Activated naive CD4-positive, alpha-beta T cell treated with Interleukin-2 at 50 U/mL for 16 hours (primary cell): ENCODE data around the gene ITGA11.

Experiments
- DNase-seq: peaks from one replicate; pipeline ENCODE4 v3.0.0-alpha.2; 2020

Gene ITGA11

DNA sequence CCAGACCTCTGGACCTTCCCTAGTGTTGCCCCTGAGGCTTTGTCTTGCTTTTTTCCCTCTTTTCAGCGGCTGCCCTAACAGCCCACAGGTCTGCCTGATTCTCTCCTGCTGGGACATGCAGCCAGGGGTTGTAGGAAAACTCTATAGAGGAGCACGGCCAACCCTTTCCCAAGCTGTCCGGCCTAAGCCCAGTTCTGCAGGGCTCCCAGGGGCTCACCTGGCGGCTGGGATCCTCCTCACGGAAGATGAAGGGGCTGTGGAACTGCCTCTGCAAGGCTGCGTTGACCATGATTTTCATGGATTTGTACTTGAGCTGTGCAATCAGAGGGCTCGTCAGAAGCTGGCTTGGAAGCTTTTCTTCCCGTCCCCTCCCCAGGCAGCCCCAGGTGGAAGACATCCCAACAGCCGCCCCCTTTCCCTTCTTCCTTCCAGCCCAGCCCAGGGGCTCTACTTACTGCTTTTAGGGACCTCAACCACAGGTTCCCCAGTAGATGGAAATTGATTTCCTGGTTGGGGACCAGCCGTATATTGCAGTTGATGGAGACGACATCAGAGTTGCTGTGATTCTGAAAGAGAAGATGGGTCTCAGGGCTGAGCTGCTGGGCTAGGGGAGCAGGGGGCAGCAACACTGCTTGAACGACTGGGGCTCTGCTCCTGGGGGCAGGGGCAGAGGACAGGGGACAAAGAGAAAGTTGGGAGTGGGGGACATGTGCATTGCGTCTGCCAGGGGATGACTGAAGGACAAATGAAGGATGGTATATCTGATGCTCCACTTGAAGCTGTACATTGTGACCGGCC is 124.6 kb downstream of the ITGA11 start:
- DNase-seq, result no peak

GRCh38 chr15:68305420-68305871 is 126.5 kb downstream of the ITGA11 start:
- DNase-seq, result no peak

GRCh38 chr15:68304589-68305337 is 127.2 kb downstream of the ITGA11 start:
- no peak for DNase-seq

DNA sequence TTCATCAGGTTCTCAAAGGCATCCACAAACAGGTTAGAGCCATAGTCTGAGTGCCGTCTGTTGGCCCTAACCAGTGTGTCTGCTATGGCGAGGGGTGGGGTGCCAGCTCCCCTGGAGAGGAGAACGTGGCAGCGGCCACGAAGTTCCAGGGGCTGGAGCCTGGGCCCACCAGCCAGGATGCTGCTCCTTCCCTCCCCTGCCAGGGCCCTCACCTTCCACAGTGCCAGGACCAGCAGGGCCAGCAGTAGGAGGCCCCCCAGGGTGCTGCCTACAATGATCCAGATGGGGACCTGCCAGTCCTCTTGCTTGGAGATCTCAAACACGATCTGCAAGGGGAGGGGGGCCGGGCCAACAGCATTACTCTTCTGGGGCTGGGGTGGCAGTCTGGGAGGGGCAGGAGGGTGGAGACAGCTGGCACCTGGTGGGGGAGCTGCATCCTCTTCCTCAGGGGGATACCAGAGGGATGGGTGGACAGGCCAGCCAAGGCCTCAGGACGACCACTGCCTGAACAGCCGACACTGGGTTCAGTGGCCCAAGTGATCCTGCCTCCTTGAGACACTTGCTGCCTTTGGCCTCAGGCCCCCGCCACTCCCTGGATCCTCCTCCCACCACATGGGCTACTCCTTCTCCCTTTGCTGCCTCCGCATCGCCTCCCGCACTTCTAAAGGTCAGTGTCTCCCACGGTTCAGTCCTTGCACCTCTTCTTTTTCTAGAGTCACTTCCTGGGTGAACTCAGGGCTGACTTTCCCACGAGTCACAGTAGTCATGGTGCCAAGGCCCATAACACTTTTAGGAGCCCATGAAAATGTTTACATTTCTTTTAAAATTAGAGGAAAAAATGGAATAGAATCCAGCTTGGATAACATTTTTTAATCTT is 128.2 kb downstream of the ITGA11 start:
- no peak for DNase-seq

- no peak for DNase-seq
These were observed 128.8 kb downstream of the ITGA11 start for GRCh38 chr15:68303134-68303533.

- no peak for DNase-seq
These were observed 129.2 kb downstream of the ITGA11 start for GRCh38 chr15:68302729-68303128.

DNA sequence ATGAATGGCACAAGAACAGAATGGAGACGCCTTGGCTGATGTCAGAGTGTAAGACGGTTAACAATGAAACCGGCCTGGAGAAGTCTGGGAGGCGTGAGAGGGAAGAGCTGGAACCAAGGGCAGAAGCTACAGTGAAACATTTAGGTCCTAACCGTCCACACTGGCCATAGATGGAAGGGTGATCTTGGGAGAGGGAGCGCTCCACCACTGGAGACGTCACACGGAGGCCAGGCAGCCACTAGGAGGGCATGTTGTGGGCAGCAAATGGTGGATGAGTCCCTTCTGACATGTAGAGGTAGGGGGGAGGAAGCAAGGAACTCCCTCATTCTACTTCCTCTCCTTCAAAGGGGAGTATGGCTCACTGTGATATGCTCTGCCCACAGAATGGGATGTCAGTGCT is 130.7 kb downstream of the ITGA11 start:
- DNase-seq, result no peak

- DNase-seq, result no peak
These were observed 131.6 kb downstream of the ITGA11 start for GRCh38 chr15:68300115-68300940.

DNA sequence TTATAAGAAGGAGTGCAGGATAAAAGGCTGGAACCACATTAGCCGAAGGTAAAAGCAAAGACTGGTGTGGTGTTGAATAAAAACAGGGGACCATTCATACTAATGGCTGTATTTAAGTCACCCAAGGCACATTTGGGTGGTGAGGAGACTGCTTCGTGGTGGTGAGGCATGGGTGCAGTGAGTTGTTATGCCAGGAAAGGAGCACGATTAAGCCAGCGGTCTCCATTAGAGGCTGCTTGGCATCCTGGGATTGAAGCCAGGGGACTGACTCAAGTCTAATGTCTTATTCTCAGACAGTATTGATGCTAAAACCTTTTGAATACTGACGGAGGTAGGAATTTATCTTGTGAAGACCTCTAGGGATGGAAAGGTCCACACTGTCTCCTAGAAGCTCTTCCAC is 132.5 kb downstream of the ITGA11 start:
- no peak for DNase-seq

- DNase-seq, result no peak
These were observed 133.0 kb downstream of the ITGA11 start for GRCh38 chr15:68298882-68299381.

GRCh38 chr15:68298336-68298735 is 133.6 kb downstream of the ITGA11 start:
- no peak for DNase-seq

DNA sequence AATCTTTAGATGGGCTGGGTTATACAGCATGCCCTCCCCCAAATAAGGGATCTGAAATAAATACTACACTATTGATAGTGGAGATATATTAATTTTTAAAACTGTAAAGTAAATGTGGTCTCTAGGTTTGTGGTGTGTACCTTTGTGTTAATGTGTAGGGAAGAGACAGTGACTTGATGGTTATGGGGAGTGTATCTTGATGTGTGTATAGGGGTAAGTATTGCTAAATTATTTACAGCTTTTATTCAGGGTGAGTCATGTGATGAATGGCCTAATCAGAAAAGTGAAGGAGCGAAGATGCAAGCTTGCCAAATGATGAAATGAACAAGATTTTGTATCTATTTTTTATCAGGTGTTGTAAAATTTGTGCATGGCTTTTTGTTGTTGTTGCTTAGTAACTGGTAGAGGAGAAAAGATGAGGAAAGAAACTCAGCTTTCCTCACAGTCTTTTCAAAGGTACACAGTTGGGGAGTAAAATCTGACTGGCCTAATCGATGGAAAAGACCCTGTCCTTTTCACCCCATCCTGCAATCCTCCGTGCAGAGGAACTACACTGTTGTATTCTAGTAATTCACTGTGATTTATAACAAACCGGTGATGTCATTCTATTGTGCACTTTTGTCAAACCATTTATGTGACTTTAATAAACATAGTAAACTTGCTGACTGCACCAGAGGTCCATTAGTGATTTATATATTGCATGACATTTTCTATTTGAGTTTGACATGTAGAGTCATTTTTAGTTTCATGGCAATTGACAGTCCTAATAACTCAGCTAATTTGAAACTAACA is 136.8 kb downstream of the ITGA11 start:
- DNase-seq, result no peak

GRCh38 chr15:68292967-68293366 is 139.0 kb downstream of the ITGA11 start:
- DNase-seq, result no peak

GRCh38 chr15:68292157-68292781 is 139.7 kb downstream of the ITGA11 start:
- no peak for DNase-seq

- no peak for DNase-seq
These were observed 141.2 kb downstream of the ITGA11 start for GRCh38 chr15:68290715-68291114.

- DNase-seq, result no peak
These were observed 142.2 kb downstream of the ITGA11 start for GRCh38 chr15:68289621-68290352.

- DNase-seq, result no peak
These were observed 142.9 kb downstream of the ITGA11 start for GRCh38 chr15:68289057-68289456.

GRCh38 chr15:68286256-68286655 is 145.7 kb downstream of the ITGA11 start:
- DNase-seq, result no peak

DNA sequence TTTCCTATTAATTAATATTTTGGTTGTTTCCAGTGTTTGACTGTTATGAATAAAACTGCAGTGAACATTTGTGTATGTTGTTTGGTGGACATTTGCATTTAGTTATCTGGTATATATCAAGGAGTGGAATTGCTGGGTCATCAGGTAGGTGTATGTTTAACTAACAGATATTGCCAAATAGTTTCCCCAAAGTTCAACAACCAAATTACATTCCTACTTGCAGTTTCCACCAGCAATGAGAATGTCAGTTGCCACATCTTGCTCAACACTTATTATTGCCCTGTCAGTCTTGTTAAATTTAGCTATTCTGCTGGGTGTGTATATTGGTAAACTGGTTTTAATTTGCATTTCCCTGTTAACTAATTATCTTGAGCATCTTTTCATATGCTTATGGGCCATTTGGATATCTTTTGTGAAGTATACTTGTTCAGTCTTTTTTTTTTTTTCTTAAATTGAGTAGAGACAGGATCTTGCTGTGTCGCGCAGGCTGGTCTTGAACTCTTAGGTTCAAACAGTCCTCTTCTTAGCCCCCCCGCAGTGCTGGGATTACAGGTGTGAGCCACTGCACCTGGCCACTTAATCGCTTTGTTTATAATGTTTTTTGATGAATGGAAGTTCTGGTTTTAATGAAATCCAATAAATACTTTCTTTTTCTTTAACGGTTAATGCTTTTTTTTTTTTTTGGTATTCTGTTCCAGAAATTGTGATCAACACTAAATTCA is 146.5 kb downstream of the ITGA11 start:
- DNase-seq, result no peak
